GM12864 (cell line): Measurements from ENCODE around the gene KRT3.

Experiments used
- DNase-seq: peaks from one replicate; pipeline ENCODE4 v3.0.0-alpha.2; 2011; ENCODE audit warnings: low read depth
- H3K4me3 ChIP-seq: 2 replicates; pipeline ENCODE4 v1.5.1; 2011; ENCODE audit warnings: mild to moderate bottlenecking, low read depth, low read length, control low read depth
- CTCF ChIP-seq: IDR thresholded peaks from 2 replicates; pipeline ENCODE4 v1.5.1; 2011; ENCODE audit warnings: low read depth, mild to moderate bottlenecking, moderate library complexity, low read length, control low read depth, inconsistent platforms; ENCODE audit errors: missing control alignments

KRT3 gene

DNA sequence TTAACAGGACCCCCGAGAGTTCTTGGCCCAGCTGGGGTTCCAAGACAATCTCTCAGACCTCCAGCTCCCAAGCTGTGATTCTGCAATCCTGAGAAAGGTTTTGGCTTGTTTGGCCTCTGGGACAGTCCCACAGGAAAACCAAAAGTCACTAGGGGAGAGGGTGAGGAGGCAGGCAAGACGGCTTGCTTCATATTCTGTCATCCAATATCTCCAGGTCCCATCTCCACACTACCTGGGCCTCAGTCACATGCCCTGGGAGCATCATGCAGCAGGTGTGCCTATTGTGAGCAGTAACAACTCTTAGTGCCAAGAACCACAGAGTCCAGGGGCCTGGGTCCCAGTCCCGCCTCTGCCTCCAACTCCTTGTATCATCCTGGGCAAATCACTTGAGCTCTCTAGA lies 36.5 kb upstream of the KRT3 start:
- H3K4me3 ChIP-seq, result no peak overlapping the region
- TF ChIP-seq CTCF, result no peak
- DNase-seq, result no peak

- no peak overlapping the region for H3K4me3 ChIP-seq
- DNase-seq, result no peak
- TF ChIP-seq CTCF, result no peak
Measured at GRCh38 chr12:52831251-52831650, 35.3 kb upstream of the KRT3 start.

GRCh38 chr12:52829986-52830770 lies 34.3 kb upstream of the KRT3 start:
- no peak for DNase-seq
- no peak overlapping the region for H3K4me3 ChIP-seq
- TF ChIP-seq CTCF, result no peak

- no peak for DNase-seq
- no peak for TF ChIP-seq CTCF
- no peak overlapping the region for H3K4me3 ChIP-seq
Measured at GRCh38 chr12:52828591-52829021, 32.7 kb upstream of the KRT3 start.

GRCh38 chr12:52828156-52828555 lies 32.2 kb upstream of the KRT3 start:
- no peak for DNase-seq
- H3K4me3 ChIP-seq, result no peak overlapping the region
- TF ChIP-seq CTCF, result no peak

DNA sequence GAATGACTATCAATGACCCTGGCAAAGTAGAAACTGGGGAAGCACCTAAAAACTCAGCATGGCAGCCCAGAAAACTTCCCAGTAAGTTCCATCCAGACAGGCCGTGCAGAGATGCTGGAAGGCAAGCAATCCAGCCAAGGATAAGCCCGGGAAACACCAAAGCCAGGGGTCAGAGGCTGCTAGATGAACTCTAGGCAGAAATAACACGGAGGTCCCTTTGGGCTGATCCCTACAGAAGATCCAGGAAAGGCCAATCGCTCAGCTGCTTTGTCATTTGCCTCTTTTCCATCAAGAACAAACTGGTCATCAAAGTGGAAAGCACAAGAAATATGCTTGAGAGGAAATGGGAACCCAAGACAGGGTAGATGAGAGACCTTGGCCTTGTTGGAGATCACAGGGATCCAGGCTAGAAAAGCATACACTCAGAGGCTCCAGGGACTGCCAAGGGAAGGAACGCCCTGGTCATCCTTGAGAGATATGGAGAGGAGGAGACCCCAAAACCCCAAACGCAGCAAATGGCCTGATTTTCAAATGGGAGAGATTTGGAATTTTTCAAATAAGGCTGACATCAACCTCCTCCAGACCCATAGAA lies 31.7 kb upstream of the KRT3 start:
- no peak for TF ChIP-seq CTCF
- DNase-seq, result no peak
- no peak overlapping the region for H3K4me3 ChIP-seq
